GM19035 (cell line): ENCODE measurements around the gene LDAH.
"Not testable (repeated sequence)": the region's sequence is repeated elsewhere in the genome, so short reads cannot be mapped to it uniquely, and the experiment has no call there.

Source experiments
- ATAC-seq: cut with Tn5 transposase; IDR thresholded peaks from one replicate; pipeline ENCODE4 v1.9.1; 2021; ENCODE audit not compliant: unreplicated experiment

LDAH gene

GRCh38 chr2:20724500-20725053 lies 98.3 kb downstream of the LDAH start:
- no peak for ATAC-seq

- no peak for ATAC-seq
Measured at GRCh38 chr2:20723543-20723942, 99.4 kb downstream of the LDAH start.

GRCh38 chr2:20722592-20723240 lies 100.2 kb downstream of the LDAH start:
- no peak for ATAC-seq

- ATAC-seq: no peak
Measured at GRCh38 chr2:20717641-20718040, 105.3 kb downstream of the LDAH start.

GRCh38 chr2:20716164-20716563 lies 106.7 kb downstream of the LDAH start:
- ATAC-seq: not testable (repeated sequence)

GRCh38 chr2:20714412-20714811 lies 108.5 kb downstream of the LDAH start:
- ATAC-seq: not testable (repeated sequence)

GRCh38 chr2:20713585-20713984 lies 109.3 kb downstream of the LDAH start:
- ATAC-seq: not testable (repeated sequence)

- not testable (repeated sequence) for ATAC-seq
Measured at GRCh38 chr2:20711641-20712040, 111.3 kb downstream of the LDAH start.

- no peak for ATAC-seq
Measured at GRCh38 chr2:20707601-20708000, 115.3 kb downstream of the LDAH start.

GRCh38 chr2:20706786-20707185 lies 116.1 kb downstream of the LDAH start:
- no peak for ATAC-seq

- ATAC-seq: no peak
Measured at GRCh38 chr2:20706217-20706616, 116.7 kb downstream of the LDAH start.

- no peak for ATAC-seq
Measured at GRCh38 chr2:20704886-20705285, 118.0 kb downstream of the LDAH start.

GRCh38 chr2:20702563-20702962 lies 120.3 kb downstream of the LDAH start:
- ATAC-seq: no peak

- ATAC-seq: no peak
Measured at GRCh38 chr2:20698916-20699613, 123.8 kb downstream of the LDAH start.

- no peak for ATAC-seq
Measured at GRCh38 chr2:20697322-20697934, 125.5 kb downstream of the LDAH start.

- ATAC-seq: no peak
Measured at GRCh38 chr2:20696366-20696765, 126.5 kb downstream of the LDAH start.

- ATAC-seq: no peak
Measured at GRCh38 chr2:20693317-20693716, 129.6 kb downstream of the LDAH start.

- ATAC-seq: no peak
Measured at GRCh38 chr2:20692081-20692480, 130.8 kb downstream of the LDAH start.

GRCh38 chr2:20691076-20691734 lies 131.7 kb downstream of the LDAH start:
- ATAC-seq: no peak

GRCh38 chr2:20689428-20690264 lies 133.3 kb downstream of the LDAH start:
- no peak for ATAC-seq
